ENCODE data around the gene SCGB3A1.

Gene SCGB3A1

GRCh38 chr5:180625125-180625790, 34.0 kb upstream of the SCGB3A1 start:
- no peak for DNase-seq

DNA sequence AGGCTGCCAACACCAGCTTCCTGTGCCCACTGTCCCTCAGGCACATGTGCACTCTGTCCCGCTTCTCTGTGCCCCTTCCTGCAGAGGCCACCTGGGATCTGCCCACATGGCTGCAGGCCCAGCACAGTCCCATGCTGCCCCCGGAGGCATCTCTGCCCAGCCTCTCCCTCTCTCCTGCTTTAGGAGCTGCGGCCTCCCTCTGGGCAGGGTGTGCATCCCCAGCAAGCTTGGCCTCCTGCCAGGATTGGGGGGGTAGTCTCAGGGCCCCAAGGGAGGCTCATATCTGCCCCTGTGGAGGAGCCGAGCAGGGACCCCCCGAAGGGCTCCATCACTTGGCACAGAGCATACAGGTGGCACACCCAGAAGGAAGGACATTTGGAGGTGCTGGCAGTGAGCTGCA, 33.3 kb upstream of the SCGB3A1 start:
- no peak for DNase-seq

GRCh38 chr5:180623844-180624243, 32.5 kb upstream of the SCGB3A1 start:
- no peak for DNase-seq

- no peak for DNase-seq
Observed at GRCh38 chr5:180623411-180623834, 32.1 kb upstream of the SCGB3A1 start.

DNA sequence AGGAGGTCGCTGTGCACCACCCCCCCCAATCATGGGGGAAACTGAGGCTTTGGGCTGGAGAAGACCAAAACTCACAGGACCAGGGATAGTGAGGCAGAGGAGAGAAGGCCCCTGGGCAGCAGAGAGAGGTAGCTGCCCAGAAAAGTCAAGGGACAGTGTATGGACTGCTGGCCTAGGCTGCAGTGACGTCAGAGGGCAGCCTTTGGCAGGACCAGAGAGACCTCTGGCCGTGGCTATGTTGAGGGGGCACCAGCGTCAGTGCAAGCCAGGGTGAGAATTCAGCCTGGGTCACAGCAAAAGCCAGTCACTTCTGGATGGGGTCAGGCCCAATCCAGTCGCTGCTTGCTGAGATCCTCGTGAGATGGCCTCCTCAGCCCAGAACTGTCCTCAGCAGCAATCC, 31.6 kb upstream of the SCGB3A1 start:
- no peak for DNase-seq

- no peak for DNase-seq
Observed at GRCh38 chr5:180621311-180621710, 30.0 kb upstream of the SCGB3A1 start.

GRCh38 chr5:180620014-180620413, 28.7 kb upstream of the SCGB3A1 start:
- no peak for DNase-seq

- DNase-seq, result no peak
Observed at GRCh38 chr5:180619563-180619915, 28.2 kb upstream of the SCGB3A1 start.

DNA sequence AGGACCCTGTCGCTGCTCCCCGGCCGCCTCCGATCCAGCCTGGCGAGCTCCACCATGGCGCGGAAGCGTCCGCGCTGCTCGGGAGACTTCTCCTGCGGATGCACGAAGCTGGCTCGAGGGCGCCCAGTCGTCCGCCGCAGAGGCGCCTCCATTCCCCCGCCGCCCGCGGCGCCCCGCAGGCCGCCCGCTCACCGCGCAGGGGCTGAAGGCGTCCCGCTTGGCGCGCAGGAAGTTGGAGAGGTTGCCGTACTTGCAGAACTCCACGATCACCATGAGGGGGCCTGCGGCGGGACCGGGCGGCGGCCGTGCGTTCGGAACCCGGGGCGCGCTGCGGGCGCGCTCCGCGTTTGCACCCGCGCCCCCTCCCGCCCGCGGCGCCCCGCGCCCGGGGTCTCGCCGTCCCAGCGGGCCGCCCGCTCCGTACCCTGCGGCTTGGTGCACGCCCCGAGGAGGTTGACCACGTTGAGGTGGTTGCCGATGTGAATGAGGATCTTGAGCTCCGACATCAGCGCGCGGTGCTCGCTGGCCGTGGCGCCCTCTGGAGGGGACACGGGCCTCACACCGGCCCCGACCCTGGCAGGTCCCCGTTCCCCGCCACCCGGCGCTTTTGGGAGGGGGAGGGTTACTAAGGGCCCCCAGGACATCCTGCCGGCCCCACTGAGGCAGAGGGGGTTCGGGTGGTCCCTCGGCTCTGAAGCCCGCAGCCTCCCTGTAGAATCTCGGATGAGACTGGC, 27.7 kb upstream of the SCGB3A1 start:
- DNase-seq, result peak in 1 of 2 donors; percentile 31

GRCh38 chr5:180618487-180618828, 27.2 kb upstream of the SCGB3A1 start:
- DNase-seq, result no peak

GRCh38 chr5:180613814-180614188, 22.5 kb upstream of the SCGB3A1 start:
- DNase-seq, result no peak

DNA sequence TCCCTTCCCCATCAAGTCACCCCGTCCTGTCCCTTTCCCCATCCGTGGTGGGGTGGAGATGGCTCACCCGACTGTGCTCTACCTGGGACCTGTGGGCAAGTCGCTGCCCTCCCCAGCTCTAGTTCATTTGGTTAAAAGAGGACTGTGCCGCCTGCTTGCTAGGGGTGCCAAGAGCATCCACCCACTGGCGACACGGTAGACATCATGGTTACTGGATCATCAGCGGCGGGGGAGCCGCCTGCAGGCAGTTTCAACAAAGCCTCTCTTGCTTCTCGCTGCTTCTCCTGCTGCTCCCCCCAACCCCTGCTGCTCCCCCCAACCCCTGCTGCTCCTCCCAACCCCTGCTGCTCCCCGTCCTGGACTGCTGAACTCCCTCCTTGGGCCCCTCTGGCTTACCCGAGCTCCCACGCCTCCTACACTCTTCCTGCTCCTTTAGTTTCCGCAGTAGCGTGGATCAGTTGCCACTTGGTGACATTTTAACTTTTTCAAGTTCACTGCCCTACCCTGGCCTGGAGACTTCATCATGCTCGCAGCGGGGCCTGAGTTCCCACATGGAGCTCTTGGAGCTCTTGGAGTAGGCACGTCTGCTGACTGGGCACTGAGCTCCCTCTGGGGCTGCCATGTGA, 22.0 kb upstream of the SCGB3A1 start:
- no peak for DNase-seq

GRCh38 chr5:180612683-180613082, 21.4 kb upstream of the SCGB3A1 start:
- DNase-seq, result no peak

- DNase-seq, result no peak
Observed at GRCh38 chr5:180611140-180611850, 20.0 kb upstream of the SCGB3A1 start.

DNA sequence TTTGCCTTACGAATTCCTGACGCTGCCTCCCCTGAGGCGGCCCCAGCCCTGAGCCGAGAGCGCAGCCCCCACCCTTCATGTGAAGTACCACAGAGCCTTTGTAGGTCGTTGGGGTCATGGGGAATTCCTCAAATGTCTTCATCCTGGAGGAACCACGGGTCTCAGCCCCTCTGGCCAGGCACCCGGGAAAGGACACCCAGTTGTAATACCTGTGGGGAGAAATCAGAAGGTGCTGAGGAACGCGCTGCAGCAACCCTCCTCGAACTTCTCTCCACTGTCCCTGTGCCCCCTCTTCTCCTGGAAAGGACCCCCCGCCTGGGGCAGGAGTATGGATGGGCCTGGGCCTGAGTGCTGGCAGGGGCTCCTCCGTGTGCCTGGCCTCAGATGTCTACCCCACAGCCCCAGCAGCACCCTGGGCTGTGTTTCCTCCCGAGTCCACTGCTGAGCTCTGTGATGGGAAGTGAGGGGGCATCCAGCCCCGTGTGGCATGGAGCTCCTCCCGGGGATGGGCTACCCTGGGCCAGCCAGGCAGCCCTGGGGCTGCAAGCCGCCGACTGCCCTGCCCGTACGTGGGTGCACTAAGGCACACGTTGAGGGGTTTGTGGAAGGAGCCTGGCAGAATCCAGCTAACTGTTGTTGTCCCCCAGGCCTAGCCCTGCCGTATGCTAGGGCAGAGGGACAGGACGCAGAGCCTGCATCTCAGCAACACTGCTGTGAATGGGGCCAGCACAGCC, 18.7 kb upstream of the SCGB3A1 start:
- no peak for DNase-seq

- no peak for DNase-seq
Observed at GRCh38 chr5:180609386-180609785, 18.1 kb upstream of the SCGB3A1 start.

GRCh38 chr5:180608572-180609310, 17.4 kb upstream of the SCGB3A1 start:
- DNase-seq, result no peak

GRCh38 chr5:180607861-180608571, 16.7 kb upstream of the SCGB3A1 start:
- no peak for DNase-seq

- no peak for DNase-seq
Observed at GRCh38 chr5:180606215-180606785, 15.0 kb upstream of the SCGB3A1 start.

- DNase-seq, result peak; percentile 40 to 57
Observed at GRCh38 chr5:180605554-180606214, 14.4 kb upstream of the SCGB3A1 start.
